Body of pancreas (tissue), 4 donors: ENCODE measurements around the gene CUL5. TPM values are rescaled to one million over a fixed set of nuclear protein-coding genes. Genes with fewer than 3 reads are reported as not detected.
A peak's percentile ranks its signal among the peaks of the same experiment; 100 is the strongest.

ENCODE experiments used
- ATAC-seq: fragments of 150-250 bp; one replicate; pipeline ENCODE4 v1.9.1; 2016
- DNase-seq, 4 donors: peaks; one replicate each; pipeline ENCODE4 v3.0.0-alpha.2; 2019
- H3K27ac ChIP-seq, 4 donors: fragments of 200-600 bp; sonication (generic); 1 replicate in 3 of 4; 2 replicates in 1 of 4; pipeline versions ENCODE4 v1.5.1 to v1.6.1; 2016 to 2019; ENCODE audit warnings: mild to moderate bottlenecking in 1 of 4, mixed read lengths in 1 of 4, moderate library complexity in 1 of 4
- H3K27me3 ChIP-seq, 2 donors: fragments of 200-600 bp; sonication (generic); one replicate each; pipeline ENCODE4 v1.6.0; 2016; ENCODE audit warnings: mild to moderate bottlenecking in 1 of 2
- H3K36me3 ChIP-seq, 2 donors: fragments of 200-600 bp; sonication (generic); replicated peaks in 1 of 2; 2 replicates each; pipeline ENCODE4 v1.5.1; 2016; ENCODE audit warnings: low read depth in 2 of 2; ENCODE audit not compliant: insufficient read depth in 1 of 2
- H3K4me1 ChIP-seq: fragments of 200-600 bp; sonication (generic); one replicate; pipeline ENCODE4 v1.6.0; 2016
- H3K4me3 ChIP-seq, 2 donors: fragments of 200-600 bp; sonication (generic); 1 replicate in 1 of 2; 2 replicates in 1 of 2; pipeline ENCODE4 v1.5.1; 2016 to 2019
- H3K9me3 ChIP-seq, 3 donors: fragments of 200-600 bp; sonication (generic); 1 replicate in 2 of 3; 2 replicates in 1 of 3; pipeline ENCODE4 v1.5.1; 2016
- POLR2A ChIP-seq, 3 donors: fragments of 450-650 bp; IDR thresholded peaks; one replicate each; pipeline ENCODE4 v1.6.1; 2016; ENCODE audit warnings: antibody characterized with exemption in 3 of 3, mild to moderate bottlenecking in 2 of 3
- WGBS, 2 donors: methylation state at CpG; one replicate each; pipeline ENCODE4 v1.1.5; 2017; 5-methylcytosine and 5-hydroxymethylcytosine counted together
- intact Hi-C: fragments of 100-400 bp; cut with DNase I; formaldehyde crosslinking; loops from one replicate; pipeline ENCODE4 v1.15.1; 2023
- total RNA-seq, 2 donors: library from RNA; depleted of rRNA; stranded (reverse); fragments of >200 nt; gene quantifications; one replicate each; pipeline ENCODE4 v1.1.0, GENCODE V29; 2016
- TF ChIP-seq, protein P1 (sequence below), 7 experiments: fragments of 450-650 bp in 4 of 7; fragments of 200-600 bp in 3 of 7; sonication (generic) in 3 of 7; IDR thresholded peaks; one replicate each; pipeline ENCODE4 v1.5.1; 2016 to 2019; ENCODE audit warnings: antibody characterized with exemption in 7 of 7

CUL5 gene
- total RNA-seq, 2 donors from 2014 or later: 13.7 to 39.9 TPM

DNA sequence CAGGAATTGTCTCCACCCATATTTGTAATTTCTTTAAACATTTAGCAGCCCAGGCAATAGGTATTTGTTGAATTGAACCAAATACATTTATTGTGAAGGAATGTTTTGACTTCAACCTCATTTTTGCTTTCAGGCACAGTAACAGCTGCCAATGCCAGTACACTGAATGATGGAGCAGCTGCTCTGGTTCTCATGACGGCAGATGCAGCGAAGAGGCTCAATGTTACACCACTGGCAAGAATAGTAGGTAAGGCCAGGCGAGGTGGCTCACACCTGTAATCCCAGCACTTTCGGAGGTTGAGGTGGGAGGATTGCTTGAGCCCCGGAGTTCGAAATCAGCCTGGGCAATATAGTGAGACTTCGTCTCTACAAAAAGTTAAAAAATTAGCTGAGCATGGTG is 133.6 kb downstream of the CUL5 start:
- H3K36me3 ChIP-seq: peaks cover 5 to 36% of the 10 kb centered on the region in 2 donors
- no peaks in the 10 kb centered on the region for H3K9me3 ChIP-seq
- WGBS, 2 donors: 47 to 70% methylated on average over 7 of the region's 7 CpGs
- no peaks in the 10 kb centered on the region for H3K27me3 ChIP-seq
- DNase-seq: peak; percentile 58 to 77 (median 68)
- H3K4me1 ChIP-seq: peaks cover 7% of the 10 kb centered on the region
- no peak for TF ChIP-seq POLR2A (IDR thresholded peaks at IDR 0.05)
- TF ChIP-seq, protein P1, sequence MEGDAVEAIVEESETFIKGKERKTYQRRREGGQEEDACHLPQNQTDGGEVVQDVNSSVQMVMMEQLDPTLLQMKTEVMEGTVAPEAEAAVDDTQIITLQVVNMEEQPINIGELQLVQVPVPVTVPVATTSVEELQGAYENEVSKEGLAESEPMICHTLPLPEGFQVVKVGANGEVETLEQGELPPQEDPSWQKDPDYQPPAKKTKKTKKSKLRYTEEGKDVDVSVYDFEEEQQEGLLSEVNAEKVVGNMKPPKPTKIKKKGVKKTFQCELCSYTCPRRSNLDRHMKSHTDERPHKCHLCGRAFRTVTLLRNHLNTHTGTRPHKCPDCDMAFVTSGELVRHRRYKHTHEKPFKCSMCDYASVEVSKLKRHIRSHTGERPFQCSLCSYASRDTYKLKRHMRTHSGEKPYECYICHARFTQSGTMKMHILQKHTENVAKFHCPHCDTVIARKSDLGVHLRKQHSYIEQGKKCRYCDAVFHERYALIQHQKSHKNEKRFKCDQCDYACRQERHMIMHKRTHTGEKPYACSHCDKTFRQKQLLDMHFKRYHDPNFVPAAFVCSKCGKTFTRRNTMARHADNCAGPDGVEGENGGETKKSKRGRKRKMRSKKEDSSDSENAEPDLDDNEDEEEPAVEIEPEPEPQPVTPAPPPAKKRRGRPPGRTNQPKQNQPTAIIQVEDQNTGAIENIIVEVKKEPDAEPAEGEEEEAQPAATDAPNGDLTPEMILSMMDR (IDR thresholded peaks at IDR 0.05): no peak
- ATAC-seq: peak; percentile 81
- peak overlapping the region in 1 of 4 donors; percentile 30 for H3K27ac ChIP-seq
- intact Hi-C loops: no loop called here
- H3K4me3 ChIP-seq: no peak overlapping the region

DNA sequence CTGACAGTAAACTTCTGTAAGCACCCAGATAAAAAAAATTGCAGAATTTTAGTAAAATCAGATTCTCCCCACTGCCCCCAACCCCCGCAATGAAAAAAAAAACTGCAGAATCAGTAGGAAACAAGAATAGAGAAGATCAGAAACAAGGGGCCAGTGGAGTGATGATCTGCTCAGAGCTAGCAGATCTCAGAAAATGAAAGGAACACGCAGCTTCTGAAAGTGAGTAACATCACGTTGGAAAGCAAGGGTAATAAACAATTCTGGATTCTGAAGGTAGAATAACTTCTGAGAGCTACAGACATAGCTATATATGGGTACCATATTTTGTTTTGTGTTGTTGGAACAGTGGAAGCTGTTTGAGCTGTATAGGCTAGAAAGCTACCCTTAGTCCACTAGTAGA is 135.9 kb downstream of the CUL5 start:
- WGBS, 2 donors: 91 to 96% methylated on average over 3 of the region's 3 CpGs
- TF ChIP-seq POLR2A (IDR thresholded peaks at IDR 0.05): no peak
- TF ChIP-seq, protein P1 (IDR thresholded peaks at IDR 0.05): no peak
- H3K27ac ChIP-seq: no peak overlapping the region
- ATAC-seq: no peak
- H3K36me3 ChIP-seq: peaks cover 5 to 42% of the 10 kb centered on the region in 2 donors
- no peaks in the 10 kb centered on the region for H3K27me3 ChIP-seq
- intact Hi-C loops: no loop called here
- no peak for DNase-seq
- H3K9me3 ChIP-seq: no peaks in the 10 kb centered on the region
- H3K4me1 ChIP-seq: peaks cover 7% of the 10 kb centered on the region
- no peak overlapping the region for H3K4me3 ChIP-seq

DNA sequence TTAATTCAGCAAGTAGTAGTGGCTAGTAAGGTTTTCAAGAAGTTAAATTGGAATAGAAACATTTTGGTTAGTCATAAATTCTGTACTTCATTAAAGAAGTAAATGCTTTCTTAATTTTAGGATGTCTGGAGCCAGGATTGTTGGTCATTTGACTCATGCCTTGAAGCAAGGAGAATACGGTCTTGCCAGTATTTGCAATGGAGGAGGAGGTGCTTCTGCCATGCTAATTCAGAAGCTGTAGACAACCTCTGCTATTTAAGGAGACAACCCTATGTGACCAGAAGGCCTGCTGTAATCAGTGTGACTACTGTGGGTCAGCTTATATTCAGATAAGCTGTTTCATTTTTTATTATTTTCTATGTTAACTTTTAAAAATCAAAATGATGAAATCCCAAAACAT is 138.5 kb downstream of the CUL5 start:
- 57 to 65% methylated on average over 1 of the region's 1 CpG for WGBS, 2 donors
- no peak for DNase-seq
- H3K36me3 ChIP-seq: peaks cover 5 to 44% of the 10 kb centered on the region in 2 donors

DNA sequence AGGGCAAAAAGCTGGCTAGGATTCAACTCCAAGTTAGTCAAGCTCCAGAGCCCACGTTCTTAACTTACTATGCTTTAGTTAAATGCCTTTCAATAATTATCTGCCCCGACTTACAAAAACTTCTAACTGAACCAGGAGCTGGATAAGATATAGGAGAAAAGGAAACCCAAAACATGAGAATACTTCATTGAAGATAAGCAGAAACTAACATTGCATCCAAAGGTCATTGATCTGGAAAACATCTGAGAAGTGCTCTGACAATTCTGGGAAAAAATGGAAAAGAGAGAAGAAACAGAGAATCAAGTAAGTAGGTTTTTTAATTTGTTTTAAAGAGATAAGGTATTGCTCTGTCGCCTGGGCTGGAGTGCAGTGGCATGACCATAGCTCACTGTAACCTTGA is 139.9 kb downstream of the CUL5 start:
- H3K4me1 ChIP-seq: no peaks in the 10 kb centered on the region
- TF ChIP-seq, protein P1 (IDR thresholded peaks at IDR 0.05): no peak
- TF ChIP-seq POLR2A (IDR thresholded peaks at IDR 0.05): no peak
- intact Hi-C loops: no loop called here
- no peaks in the 10 kb centered on the region for H3K27me3 ChIP-seq
- H3K27ac ChIP-seq: peak overlapping the region in 1 of 4 donors; percentile 10
- ATAC-seq (no peak), DNase-seq (no peak)
- 26 to 30% methylated on average over 3 of the region's 3 CpGs for WGBS, 2 donors
- H3K4me3 ChIP-seq: no peak overlapping the region
- H3K9me3 ChIP-seq: no peaks in the 10 kb centered on the region
- peaks cover 5 to 38% of the 10 kb centered on the region in 2 donors for H3K36me3 ChIP-seq

More for the DNA sequence above, 138.5 kb downstream of the CUL5 start:
- Histone ChIP-seq H3K27ac (no peak overlapping the region), H3K27me3 (no peaks in the 10 kb centered on the region), H3K4me3 (no peak overlapping the region), H3K4me1 (peaks cover 5% of the 10 kb centered on the region), H3K9me3 (no peaks in the 10 kb centered on the region)
- ATAC-seq: no peak
- intact Hi-C loops: no loop called here
- TF ChIP-seq POLR2A (IDR thresholded peaks at IDR 0.05): no peak
- TF ChIP-seq, protein P1 (IDR thresholded peaks at IDR 0.05): no peak

DNA sequence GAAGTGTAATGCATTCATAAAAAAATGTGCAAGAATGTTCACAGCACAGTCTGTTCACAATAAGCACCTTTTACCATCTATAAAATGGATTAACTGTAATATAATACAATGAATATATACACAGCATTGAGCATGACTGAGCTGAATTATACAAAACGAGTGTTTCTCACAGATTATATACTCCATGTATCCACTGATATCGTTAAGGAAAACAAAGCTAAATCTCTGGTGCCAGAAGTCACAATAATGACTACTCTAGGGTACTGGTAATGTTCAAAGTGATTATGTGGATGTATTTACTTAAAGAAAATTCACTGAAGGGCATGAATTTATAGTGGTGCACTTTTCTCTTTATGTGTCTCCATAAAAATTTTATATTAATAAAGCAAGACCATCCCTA is 145.9 kb downstream of the CUL5 start:
- WGBS, 2 donors: 22 to 40% methylated on average over 2 of the region's 2 CpGs
- no peak for ATAC-seq
- Histone ChIP-seq H3K27me3 (no peaks in the 10 kb centered on the region), H3K4me3 (no peak overlapping the region), H3K36me3 (peaks cover 0 to 7% of the 10 kb centered on the region in 2 donors), H3K9me3 (no peaks in the 10 kb centered on the region), H3K27ac (no peak overlapping the region), H3K4me1 (no peaks in the 10 kb centered on the region)
- DNase-seq: no peak
- TF ChIP-seq POLR2A (IDR thresholded peaks at IDR 0.05): no peak
- TF ChIP-seq, protein P1 (IDR thresholded peaks at IDR 0.05): no peak
- intact Hi-C loops: no loop called here
